ENCODE data around the gene NBEA.

The NBEA gene

GRCh38 chr13:35524171-35524570 is 582.1 kb downstream of the NBEA start:
- Histone ChIP-seq H3K27ac (ENCODE audit: low read depth, low read length) (no peak overlapping the region), H3K4me1 (ENCODE audit: control insufficient read depth in 5 of 5, insufficient read depth in 5 of 5, low read length in 5 of 5) (no peaks in the 10 kb centered on the region), H3K4me3 (ENCODE audit: low read depth in 1 of 5, low read length in 5 of 5) (no peak overlapping the region), H3K9ac (ENCODE audit: low read length in 5 of 5) (no peak overlapping the region), H3K27me3 (ENCODE audit: control insufficient read depth in 5 of 5, insufficient read depth in 4 of 5, low read length in 5 of 5) (no peaks in the 10 kb centered on the region), H3K9me3 (ENCODE audit: control insufficient read depth in 5 of 5, low read length in 5 of 5) (no peaks in the 10 kb centered on the region), H3K36me3 (ENCODE audit: control insufficient read depth in 5 of 5, insufficient read depth in 5 of 5, low read length in 5 of 5) (no peaks in the 10 kb centered on the region)

- peaks cover 0 to 6% (median 0%) of the 10 kb centered on the region in 5 donors for H3K4me1 ChIP-seq (ENCODE audit: control insufficient read depth in 5 of 5, insufficient read depth in 5 of 5, low read length in 5 of 5)
- H3K4me3 ChIP-seq (ENCODE audit: low read depth in 1 of 5, low read length in 5 of 5): no peak overlapping the region
- no peaks in the 10 kb centered on the region for H3K36me3 ChIP-seq (ENCODE audit: control insufficient read depth in 5 of 5, insufficient read depth in 5 of 5, low read length in 5 of 5)
- no peaks in the 10 kb centered on the region for H3K9me3 ChIP-seq (ENCODE audit: control insufficient read depth in 5 of 5, low read length in 5 of 5)
- no peak overlapping the region for H3K27ac ChIP-seq (ENCODE audit: low read depth, low read length)
- no peaks in the 10 kb centered on the region for H3K27me3 ChIP-seq (ENCODE audit: control insufficient read depth in 5 of 5, insufficient read depth in 4 of 5, low read length in 5 of 5)
- no peak overlapping the region for H3K9ac ChIP-seq (ENCODE audit: low read length in 5 of 5)
Measured at GRCh38 chr13:35526577-35526976, 584.5 kb downstream of the NBEA start.

GRCh38 chr13:35527451-35527850 is 585.4 kb downstream of the NBEA start:
- Histone ChIP-seq H3K27ac (ENCODE audit: low read depth, low read length) (no peak overlapping the region), H3K27me3 (ENCODE audit: control insufficient read depth in 5 of 5, insufficient read depth in 4 of 5, low read length in 5 of 5) (no peaks in the 10 kb centered on the region), H3K4me3 (ENCODE audit: low read depth in 1 of 5, low read length in 5 of 5) (no peak overlapping the region), H3K36me3 (ENCODE audit: control insufficient read depth in 5 of 5, insufficient read depth in 5 of 5, low read length in 5 of 5) (no peaks in the 10 kb centered on the region), H3K9ac (ENCODE audit: low read length in 5 of 5) (no peak overlapping the region), H3K4me1 (ENCODE audit: control insufficient read depth in 5 of 5, insufficient read depth in 5 of 5, low read length in 5 of 5) (peaks cover 0 to 6% (median 0%) of the 10 kb centered on the region in 5 donors), H3K9me3 (ENCODE audit: control insufficient read depth in 5 of 5, low read length in 5 of 5) (no peaks in the 10 kb centered on the region)

- no peaks in the 10 kb centered on the region for H3K27me3 ChIP-seq (ENCODE audit: control insufficient read depth in 5 of 5, insufficient read depth in 4 of 5, low read length in 5 of 5)
- no peaks in the 10 kb centered on the region for H3K36me3 ChIP-seq (ENCODE audit: control insufficient read depth in 5 of 5, insufficient read depth in 5 of 5, low read length in 5 of 5)
- no peak overlapping the region for H3K9ac ChIP-seq (ENCODE audit: low read length in 5 of 5)
- H3K27ac ChIP-seq (ENCODE audit: low read depth, low read length): no peak overlapping the region
- H3K4me3 ChIP-seq (ENCODE audit: low read depth in 1 of 5, low read length in 5 of 5): no peak overlapping the region
- H3K9me3 ChIP-seq (ENCODE audit: control insufficient read depth in 5 of 5, low read length in 5 of 5): no peaks in the 10 kb centered on the region
- H3K4me1 ChIP-seq (ENCODE audit: control insufficient read depth in 5 of 5, insufficient read depth in 5 of 5, low read length in 5 of 5): peaks cover 0 to 6% (median 0%) of the 10 kb centered on the region in 5 donors
Measured at GRCh38 chr13:35530147-35530546, 588.1 kb downstream of the NBEA start.

GRCh38 chr13:35530581-35530980 is 588.5 kb downstream of the NBEA start:
- Histone ChIP-seq H3K27ac (ENCODE audit: low read depth, low read length) (no peak overlapping the region), H3K4me1 (ENCODE audit: control insufficient read depth in 5 of 5, insufficient read depth in 5 of 5, low read length in 5 of 5) (peaks cover 0 to 6% (median 0%) of the 10 kb centered on the region in 5 donors), H3K9me3 (ENCODE audit: control insufficient read depth in 5 of 5, low read length in 5 of 5) (no peaks in the 10 kb centered on the region), H3K36me3 (ENCODE audit: control insufficient read depth in 5 of 5, insufficient read depth in 5 of 5, low read length in 5 of 5) (no peaks in the 10 kb centered on the region), H3K27me3 (ENCODE audit: control insufficient read depth in 5 of 5, insufficient read depth in 4 of 5, low read length in 5 of 5) (no peaks in the 10 kb centered on the region), H3K4me3 (ENCODE audit: low read depth in 1 of 5, low read length in 5 of 5) (no peak overlapping the region), H3K9ac (ENCODE audit: low read length in 5 of 5) (no peak overlapping the region)

- H3K4me3 ChIP-seq (ENCODE audit: low read depth in 1 of 5, low read length in 5 of 5): no peak overlapping the region
- H3K9ac ChIP-seq (ENCODE audit: low read length in 5 of 5): no peak overlapping the region
- H3K9me3 ChIP-seq (ENCODE audit: control insufficient read depth in 5 of 5, low read length in 5 of 5): no peaks in the 10 kb centered on the region
- H3K36me3 ChIP-seq (ENCODE audit: control insufficient read depth in 5 of 5, insufficient read depth in 5 of 5, low read length in 5 of 5): no peaks in the 10 kb centered on the region
- peaks cover 0 to 6% (median 0%) of the 10 kb centered on the region in 5 donors for H3K4me1 ChIP-seq (ENCODE audit: control insufficient read depth in 5 of 5, insufficient read depth in 5 of 5, low read length in 5 of 5)
- no peak overlapping the region for H3K27ac ChIP-seq (ENCODE audit: low read depth, low read length)
- no peaks in the 10 kb centered on the region for H3K27me3 ChIP-seq (ENCODE audit: control insufficient read depth in 5 of 5, insufficient read depth in 4 of 5, low read length in 5 of 5)
Measured at GRCh38 chr13:35531526-35531925, 589.5 kb downstream of the NBEA start.

GRCh38 chr13:35534343-35534742 is 592.3 kb downstream of the NBEA start:
- Histone ChIP-seq H3K36me3 (ENCODE audit: control insufficient read depth in 5 of 5, insufficient read depth in 5 of 5, low read length in 5 of 5) (no peaks in the 10 kb centered on the region), H3K27me3 (ENCODE audit: control insufficient read depth in 5 of 5, insufficient read depth in 4 of 5, low read length in 5 of 5) (no peaks in the 10 kb centered on the region), H3K4me1 (ENCODE audit: control insufficient read depth in 5 of 5, insufficient read depth in 5 of 5, low read length in 5 of 5) (peaks cover 0 to 6% (median 0%) of the 10 kb centered on the region in 5 donors), H3K9ac (ENCODE audit: low read length in 5 of 5) (no peak overlapping the region), H3K27ac (ENCODE audit: low read depth, low read length) (no peak overlapping the region), H3K9me3 (ENCODE audit: control insufficient read depth in 5 of 5, low read length in 5 of 5) (no peaks in the 10 kb centered on the region), H3K4me3 (ENCODE audit: low read depth in 1 of 5, low read length in 5 of 5) (no peak overlapping the region)

GRCh38 chr13:35548790-35549189 is 606.7 kb downstream of the NBEA start:
- Histone ChIP-seq H3K27ac (ENCODE audit: low read depth, low read length) (no peak overlapping the region), H3K4me3 (ENCODE audit: low read depth in 1 of 5, low read length in 5 of 5) (no peak overlapping the region), H3K27me3 (ENCODE audit: control insufficient read depth in 5 of 5, insufficient read depth in 4 of 5, low read length in 5 of 5) (no peaks in the 10 kb centered on the region), H3K9me3 (ENCODE audit: control insufficient read depth in 5 of 5, low read length in 5 of 5) (no peaks in the 10 kb centered on the region), H3K9ac (ENCODE audit: low read length in 5 of 5) (no peak overlapping the region), H3K36me3 (ENCODE audit: control insufficient read depth in 5 of 5, insufficient read depth in 5 of 5, low read length in 5 of 5) (no peaks in the 10 kb centered on the region), H3K4me1 (ENCODE audit: control insufficient read depth in 5 of 5, insufficient read depth in 5 of 5, low read length in 5 of 5) (no peaks in the 10 kb centered on the region)

- no peaks in the 10 kb centered on the region for H3K27me3 ChIP-seq (ENCODE audit: control insufficient read depth in 5 of 5, insufficient read depth in 4 of 5, low read length in 5 of 5)
Measured at GRCh38 chr13:35549481-35549880, 607.4 kb downstream of the NBEA start.

GRCh38 chr13:35552172-35552844 is 610.2 kb downstream of the NBEA start:
- no peak overlapping the region for H3K9ac ChIP-seq (ENCODE audit: low read length in 5 of 5)

More at GRCh38 chr13:35549481-35549880, 607.4 kb downstream of the NBEA start:
- Histone ChIP-seq H3K9me3 (ENCODE audit: control insufficient read depth in 5 of 5, low read length in 5 of 5) (no peaks in the 10 kb centered on the region), H3K36me3 (ENCODE audit: control insufficient read depth in 5 of 5, insufficient read depth in 5 of 5, low read length in 5 of 5) (no peaks in the 10 kb centered on the region), H3K27ac (ENCODE audit: low read depth, low read length) (no peak overlapping the region), H3K9ac (ENCODE audit: low read length in 5 of 5) (no peak overlapping the region), H3K4me3 (ENCODE audit: low read depth in 1 of 5, low read length in 5 of 5) (no peak overlapping the region), H3K4me1 (ENCODE audit: control insufficient read depth in 5 of 5, insufficient read depth in 5 of 5, low read length in 5 of 5) (no peaks in the 10 kb centered on the region)

More at GRCh38 chr13:35552172-35552844, 610.2 kb downstream of the NBEA start:
- H3K4me3 ChIP-seq (ENCODE audit: low read depth in 1 of 5, low read length in 5 of 5): no peak overlapping the region
- no peaks in the 10 kb centered on the region for H3K27me3 ChIP-seq (ENCODE audit: control insufficient read depth in 5 of 5, insufficient read depth in 4 of 5, low read length in 5 of 5)
- H3K9me3 ChIP-seq (ENCODE audit: control insufficient read depth in 5 of 5, low read length in 5 of 5): no peaks in the 10 kb centered on the region
- H3K27ac ChIP-seq (ENCODE audit: low read depth, low read length): no peak overlapping the region
- H3K4me1 ChIP-seq (ENCODE audit: control insufficient read depth in 5 of 5, insufficient read depth in 5 of 5, low read length in 5 of 5): no peaks in the 10 kb centered on the region
- no peaks in the 10 kb centered on the region for H3K36me3 ChIP-seq (ENCODE audit: control insufficient read depth in 5 of 5, insufficient read depth in 5 of 5, low read length in 5 of 5)

Data from subcutaneous abdominal adipose tissue (tissue), 5 donors.